K562 (cell line): ENCODE results near the gene SDCCAG8. TPM values are rescaled to one million over a fixed set of nuclear protein-coding genes. Genes with fewer than 3 reads are reported as not detected.

Experiments
- ASH1L ChIP-seq: fragments of 450-650 bp; IDR thresholded peaks from 2 replicates; pipeline ENCODE4 v1.6.1; 2018; ENCODE audit warnings: borderline replicate concordance, mild to moderate bottlenecking, low read depth; ENCODE audit not compliant: partially characterized antibody
- C11orf30 ChIP-seq: fragments of 450-650 bp; IDR thresholded peaks from 2 replicates; pipeline ENCODE4 v1.6.1; 2016; ENCODE audit warnings: low read depth, mild to moderate bottlenecking
- EGR1 ChIP-seq: fragments of 450-650 bp; conservative IDR thresholded peaks from 2 replicates; pipeline ENCODE4 v1.6.1; 2017; ENCODE audit warnings: mild to moderate bottlenecking
- EHMT2 ChIP-seq: fragments of 450-650 bp; IDR thresholded peaks from 2 replicates; pipeline ENCODE4 v1.6.1; 2018; ENCODE audit warnings: antibody characterized with exemption
- ETS2 ChIP-seq: IDR thresholded peaks from 2 replicates; pipeline ENCODE4 v1.6.1; 2016; ENCODE audit warnings: borderline replicate concordance, missing genetic modification characterization, mild to moderate bottlenecking, moderate library complexity, missing compliant biosample characterization; ENCODE audit not compliant: poor library complexity, severe bottlenecking
- FOSL1 ChIP-seq: fragments of 200-800 bp; sonication (Bioruptor generic); conservative IDR thresholded peaks from 2 replicates; pipeline ENCODE4 v1.6.1; 2016; ENCODE audit warnings: missing genetic modification characterization, missing compliant biosample characterization
- GTF3C2 ChIP-seq: IDR thresholded peaks from 3 replicates; pipeline ENCODE4 v1.6.1; 2011; ENCODE audit warnings: borderline replicate concordance, mild to moderate bottlenecking, moderate library complexity; ENCODE audit not compliant: insufficient read length; ENCODE audit errors: extremely low read depth
- ILF3 ChIP-seq: fragments of 450-650 bp; IDR thresholded peaks from 2 replicates; pipeline ENCODE4 v1.6.1; 2018; ENCODE audit warnings: antibody characterized with exemption, mild to moderate bottlenecking, moderate library complexity, borderline replicate concordance
- MAFF ChIP-seq: IDR thresholded peaks from 2 replicates; pipeline ENCODE4 v1.6.1; 2012; ENCODE audit warnings: low read length, improper control_type of control experiment
- MAFG ChIP-seq: fragments of 450-650 bp; conservative IDR thresholded peaks from 2 replicates; pipeline ENCODE4 v1.6.1; 2016; ENCODE audit warnings: missing genetic modification characterization, missing compliant biosample characterization
- MTF1 ChIP-seq: fragments of 250-450 bp; sonication (Bioruptor Pico); IDR thresholded peaks from 2 replicates; pipeline ENCODE4 v1.9.0; 2021; ENCODE audit warnings: moderate library complexity, mild to moderate bottlenecking, inconsistent platforms, borderline replicate concordance
- NCOA6 ChIP-seq: fragments of 450-650 bp; IDR thresholded peaks from 2 replicates; pipeline ENCODE4 v1.6.1; 2017; ENCODE audit warnings: mild to moderate bottlenecking
- NFE2L1 ChIP-seq: fragments of 450-650 bp; IDR thresholded peaks from 2 replicates; pipeline ENCODE4 v1.6.1; 2016; ENCODE audit warnings: missing genetic modification characterization, low read depth, mild to moderate bottlenecking, missing compliant biosample characterization, moderate library complexity, borderline replicate concordance
- SIN3A ChIP-seq, 2 experiments: fragments of 150-350 bp in 1 of 2; IDR thresholded peaks; 2 replicates each; pipeline ENCODE4 v1.6.1; 2011 to 2016; ENCODE audit warnings: borderline replicate concordance in 2 of 2, low read depth in 2 of 2, low read length in 2 of 2, mild to moderate bottlenecking in 2 of 2, moderate library complexity in 2 of 2; ENCODE audit not compliant: control insufficient read depth in 1 of 2
- SMAD1 ChIP-seq: fragments of 150-350 bp; IDR thresholded peaks from 2 replicates; pipeline ENCODE4 v1.6.1; 2014; ENCODE audit warnings: low read length, low read depth; ENCODE audit not compliant: partially characterized antibody
- SOX6 ChIP-seq: fragments of 450-650 bp; IDR thresholded peaks from 2 replicates; pipeline ENCODE4 v1.6.1; 2014; ENCODE audit warnings: mild to moderate bottlenecking
- TFAM ChIP-seq: fragments of 250-450 bp; sonication (Bioruptor Pico); conservative IDR thresholded peaks from 2 replicates; pipeline ENCODE4 v1.5.0; 2021; ENCODE audit warnings: mild to moderate bottlenecking, moderate library complexity
- THRA ChIP-seq: fragments of 450-650 bp; IDR thresholded peaks from 2 replicates; pipeline ENCODE4 v1.6.1; 2017; ENCODE audit warnings: mild to moderate bottlenecking, moderate library complexity
- YBX1 ChIP-seq: fragments of 450-650 bp; IDR thresholded peaks from 2 replicates; pipeline ENCODE4 v1.7.1; 2016; ENCODE audit warnings: mild to moderate bottlenecking
- ZNF165 ChIP-seq: fragments of 250-450 bp; sonication (Bioruptor Pico); IDR thresholded peaks from 2 replicates; pipeline ENCODE4 v1.4.0; 2020; ENCODE audit warnings: borderline replicate concordance
- ZNF212 ChIP-seq: fragments of 450-650 bp; formaldehyde crosslinking; IDR thresholded peaks from 2 replicates; pipeline ENCODE4 v1.4.0; 2020; ENCODE audit warnings: mild to moderate bottlenecking
- ZNF778 ChIP-seq: fragments of 450-650 bp; formaldehyde crosslinking; IDR thresholded peaks from 2 replicates; pipeline ENCODE4 v1.4.0; 2020; ENCODE audit warnings: mild to moderate bottlenecking, moderate library complexity
- polyA plus RNA-seq, 8 experiments: library from polyadenylated mRNA; depleted of rRNA in 4 of 8; stranded (reverse) in 5 of 8; unstranded in 3 of 8; fragments of >200 nt; fragmentation: Nextera tagmentation in 2 of 8; fragmentation: Illumina TruSeq in 1 of 8; extraction: Ambion mirVana in 2 of 8; extraction: Trizol in 1 of 8; gene quantifications; 2 replicates each; pipeline versions ENCODE4 v1.2.1 to v1.2.3, GENCODE V29; 2011 to 2014; ENCODE audit warnings: inconsistent platforms in 1 of 8, missing spikeins in 1 of 8
- total RNA-seq, 7 experiments: library from RNA; depleted of rRNA in 6 of 7; stranded (reverse); fragments of >200 nt in 6 of 7; fragmentation: Illumina TruSeq in 2 of 7; extraction: Trizol in 2 of 7; gene quantifications; 2 replicates each; pipeline versions ENCODE4 v1.2.1 to v1.2.3, GENCODE V29; 2011 to 2021; ENCODE audit warnings: low replicate concordance in 1 of 7

Gene SDCCAG8
- total and polyA plus RNA-seq, 9 of the 15 experiments (the other 6 are each of a cell fraction or from before 2014, with no cell fraction given) = 17.9 to 36.7 (median 25.4) TPM

- TF ChIP-seq NFE2L1 (tag) = peak; percentile 66; the same call in 1 of the 2 replicates
- no peak for TF ChIP-seq ASH1L
- TF ChIP-seq ILF3 = no peak
- no peak for TF ChIP-seq GTF3C2
- TF ChIP-seq THRA = no peak
- TF ChIP-seq ZNF212 (CRISPR knock-in tag) = no peak
- TF ChIP-seq MTF1 = no peak
- no peak for TF ChIP-seq SIN3A (IDR thresholded peaks at IDR 0.05; ENCODE audit: borderline replicate concordance in 2 of 2, control insufficient read depth in 1 of 2, low read depth in 2 of 2, low read length in 2 of 2)
- 0 out of 2 replicates have a peak, but pooled peaks have one; percentile 30 for TF ChIP-seq SOX6
- TF ChIP-seq TFAM = no peak
- TF ChIP-seq MAFG (tag) = peak; percentile 87
- TF ChIP-seq ETS2 = no peak
- no peak for TF ChIP-seq EGR1
- TF ChIP-seq YBX1 = no peak
- TF ChIP-seq NCOA6 = no peak
- no peak for TF ChIP-seq EHMT2
- peak; percentile 47; the same call in 1 of the 2 replicates for TF ChIP-seq MAFF
- TF ChIP-seq ZNF778 (CRISPR knock-in tag) = no peak
- no peak for TF ChIP-seq FOSL1 (tag)
- TF ChIP-seq ZNF165 (CRISPR knock-in tag) = no peak
- no peak for TF ChIP-seq SMAD1
- TF ChIP-seq C11orf30 = peak; percentile 73
Observed at GRCh38 chr1:243322326-243322725, 66.5 kb downstream of the SDCCAG8 start (continued).
